ENCODE measurements around the gene OR11A1.
"Not testable (repeated sequence)": the region's sequence is repeated elsewhere in the genome, so short reads cannot be mapped to it uniquely, and the experiment has no call there.

OR11A1 gene

DNA sequence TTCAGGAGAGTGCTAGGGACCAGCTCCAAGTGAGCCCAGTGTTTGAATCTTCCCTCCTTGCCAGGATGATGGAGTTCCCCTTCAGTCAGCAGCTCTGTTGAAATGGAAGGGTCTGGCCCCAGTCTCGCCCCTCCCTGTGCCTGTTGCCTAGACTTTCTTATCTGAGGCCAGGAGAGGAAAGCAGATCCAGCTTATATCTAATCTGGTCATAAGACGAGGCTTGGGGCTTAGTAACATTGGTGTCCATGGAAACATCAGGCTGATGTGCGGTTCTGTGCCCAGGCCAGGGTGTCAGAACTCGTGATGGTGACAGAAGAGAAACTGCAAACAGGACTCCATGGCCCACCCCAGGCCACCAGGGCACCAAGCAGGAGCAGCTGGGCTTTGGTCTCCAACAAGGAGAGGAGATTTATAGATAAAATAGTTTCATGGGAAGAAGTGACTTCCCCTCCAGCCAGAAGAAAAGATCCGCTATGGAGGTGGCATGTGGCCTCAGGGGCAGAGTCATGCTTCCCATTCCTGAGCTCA, 21.1 kb upstream of the OR11A1 start:
- no peak for DNase-seq

DNA sequence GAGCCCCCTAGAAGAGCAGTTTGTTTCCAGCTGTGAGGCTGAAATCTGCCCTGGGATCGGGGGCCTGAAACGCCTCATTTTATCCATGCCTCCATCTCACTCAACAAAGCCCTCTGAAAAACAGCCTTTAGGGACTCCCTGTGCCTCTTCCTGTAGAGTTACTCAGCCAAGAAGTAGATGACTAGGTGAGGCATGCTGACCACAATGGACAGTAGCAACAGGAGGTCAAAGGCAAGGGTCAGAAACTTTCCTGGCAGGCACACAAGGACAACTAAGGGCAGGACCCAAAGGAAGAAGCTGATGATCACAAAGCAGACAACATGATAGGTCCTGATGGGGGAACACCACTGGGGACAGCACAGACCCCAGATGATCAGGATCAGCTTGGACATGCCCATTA, 18.1 kb upstream of the OR11A1 start:
- DNase-seq, result no peak

DNA sequence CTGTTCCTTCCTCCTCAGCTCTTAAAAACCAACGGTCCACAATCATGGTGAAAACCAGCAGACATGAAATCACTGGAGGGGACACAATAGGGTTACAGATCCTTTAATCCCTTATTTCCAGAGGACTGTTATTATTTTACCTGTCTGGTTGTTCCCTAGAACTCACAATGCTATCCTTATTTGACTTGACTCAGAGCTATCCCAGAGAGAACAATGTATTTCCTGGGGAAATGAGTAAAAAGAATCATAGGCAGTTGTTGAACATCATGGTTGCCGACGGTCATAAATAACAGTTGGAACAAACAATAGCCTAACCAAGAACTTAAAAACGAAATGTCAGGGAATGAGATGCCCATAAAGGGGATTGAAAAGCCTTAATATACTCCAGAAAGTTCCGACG, 9.4 kb upstream of the OR11A1 start:
- no peak for DNase-seq

DNA sequence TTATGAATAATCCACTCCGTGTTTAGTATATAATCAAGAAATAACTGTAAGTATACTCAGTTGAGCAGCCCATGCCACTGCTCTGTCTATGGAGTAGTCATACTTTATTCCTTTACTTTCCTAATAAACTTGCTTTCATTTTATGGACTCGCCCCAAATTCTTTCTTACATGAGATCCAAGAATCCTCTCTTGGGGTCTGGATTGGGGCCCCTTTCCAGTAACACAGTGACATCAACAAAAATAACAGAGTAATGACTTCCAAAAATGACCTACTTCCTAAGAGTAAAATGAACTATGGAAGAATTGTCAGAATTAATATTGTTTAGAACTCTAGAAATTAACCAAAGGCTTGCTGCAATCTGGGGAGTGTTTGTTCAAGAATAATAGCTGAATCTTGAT, 8.9 kb upstream of the OR11A1 start:
- DNase-seq, result no peak

DNA sequence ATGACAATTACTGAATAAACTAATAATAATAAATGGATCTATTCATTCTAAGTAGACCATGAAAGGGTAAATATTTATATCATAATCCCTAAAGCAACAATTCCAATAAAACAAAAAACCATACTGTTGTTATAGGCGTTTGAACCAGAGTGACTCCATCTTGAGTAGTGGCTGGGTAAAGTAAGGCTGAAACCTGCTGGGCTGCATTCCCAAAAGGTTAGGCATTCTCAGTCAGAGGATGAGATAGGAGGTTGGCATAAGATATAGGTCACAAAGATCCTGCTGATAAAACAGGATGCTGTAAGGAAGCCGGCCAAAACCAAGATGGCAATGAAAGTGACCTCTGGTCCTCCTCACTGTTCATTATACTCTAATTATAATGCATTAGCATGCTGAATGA, 8.4 kb upstream of the OR11A1 start:
- no peak for DNase-seq

DNA sequence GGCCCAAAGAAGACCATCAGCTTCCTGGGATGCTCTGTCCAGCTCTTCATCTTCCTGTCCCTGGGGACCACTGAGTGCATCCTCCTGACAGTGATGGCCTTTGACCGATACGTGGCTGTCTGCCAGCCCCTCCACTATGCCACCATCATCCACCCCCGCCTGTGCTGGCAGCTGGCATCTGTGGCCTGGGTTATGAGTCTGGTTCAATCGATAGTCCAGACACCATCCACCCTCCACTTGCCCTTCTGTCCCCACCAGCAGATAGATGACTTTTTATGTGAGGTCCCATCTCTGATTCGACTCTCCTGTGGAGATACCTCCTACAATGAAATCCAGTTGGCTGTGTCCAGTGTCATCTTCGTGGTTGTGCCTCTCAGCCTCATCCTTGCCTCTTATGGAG, 5.2 kb upstream of the OR11A1 start:
- DNase-seq, result no peak

DNA sequence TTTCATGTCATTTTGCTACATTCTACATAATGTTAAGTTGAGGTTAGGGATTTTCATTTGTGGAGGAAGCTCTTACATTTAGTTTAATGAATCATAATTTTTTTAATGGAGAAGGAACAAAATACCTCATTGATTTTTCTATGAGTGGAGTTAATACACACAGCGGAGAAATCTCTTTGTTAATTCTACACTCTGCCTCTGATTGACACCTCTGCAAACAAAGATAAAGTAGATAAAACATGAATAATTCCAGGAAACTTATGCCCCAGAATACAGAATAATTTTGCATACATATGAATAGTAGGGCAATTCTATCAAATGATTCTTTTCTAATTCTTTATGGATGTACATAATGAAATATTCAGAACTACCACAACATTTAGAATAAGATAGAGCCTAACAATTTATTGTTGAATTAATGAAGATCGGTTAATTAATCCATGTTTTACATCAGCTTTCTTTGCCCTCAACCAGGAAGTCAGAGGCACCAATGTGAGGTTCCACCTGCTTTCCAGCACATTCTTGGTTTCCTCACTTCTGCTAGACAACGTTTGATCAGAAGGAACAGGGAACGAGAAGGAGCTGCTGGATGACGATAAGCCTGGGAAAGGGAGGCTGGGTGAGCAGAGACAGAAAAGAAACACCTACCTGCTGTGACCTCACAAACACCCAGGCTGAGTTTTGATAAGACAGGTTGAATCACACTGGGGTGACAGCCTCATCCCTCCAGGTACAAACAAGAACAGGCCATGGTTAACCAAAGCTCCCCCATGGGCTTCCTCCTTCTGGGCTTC, 4.3 kb upstream of the OR11A1 start:
- DNase-seq, result no peak

DNA sequence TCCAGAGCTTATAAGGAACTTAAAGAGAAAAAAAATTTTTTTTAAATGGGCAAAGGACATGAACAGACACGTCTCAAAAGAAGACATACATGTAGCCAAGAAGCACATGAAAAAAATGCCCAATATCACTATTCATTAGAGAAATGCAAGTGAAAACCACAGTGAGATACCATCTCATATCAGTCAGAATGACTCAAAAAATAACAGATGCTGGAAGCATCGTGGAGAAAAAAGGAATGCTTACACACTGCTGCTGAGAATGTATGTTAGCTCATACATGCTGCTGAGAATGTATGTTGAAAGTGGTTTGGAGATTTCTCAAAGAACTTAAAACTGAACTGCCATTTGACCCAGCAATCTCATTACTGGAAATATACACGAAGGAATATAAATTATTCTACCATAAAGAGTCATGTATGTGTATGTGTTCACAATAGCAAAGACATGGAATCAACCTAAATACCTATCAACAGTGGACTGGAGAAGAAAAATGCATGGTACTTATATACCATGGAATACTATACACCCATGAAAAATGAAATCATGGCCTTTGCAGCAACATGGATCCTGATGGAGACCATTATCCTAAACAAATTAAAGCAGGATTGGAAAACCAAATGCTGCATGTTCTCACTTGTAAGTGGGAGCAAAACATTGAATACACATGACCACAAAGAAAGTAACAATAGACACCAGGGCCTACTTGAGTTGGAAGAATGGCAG, 5.2 kb downstream of the OR11A1 start:
- DNase-seq, result no peak

DNA sequence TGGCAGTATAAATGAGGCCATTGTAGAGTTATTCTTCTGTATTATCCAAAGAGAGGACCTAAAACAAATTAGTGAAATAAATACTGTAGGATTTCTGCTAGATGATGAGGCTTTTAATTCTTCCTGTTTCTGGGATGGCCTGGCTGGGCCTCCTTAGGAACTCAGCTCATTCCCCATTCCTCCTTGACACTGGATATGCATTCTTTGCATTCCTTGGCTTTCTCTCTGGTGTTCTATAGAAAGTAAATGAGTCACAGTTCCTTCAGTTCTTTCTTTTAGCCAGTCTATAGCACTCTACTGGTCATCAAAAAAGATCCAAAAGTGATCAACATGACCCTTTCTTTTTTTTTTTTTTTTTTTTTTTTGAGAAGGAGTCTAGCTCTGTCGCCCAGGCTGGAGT, 9.2 kb downstream of the OR11A1 start:
- peak in 1 of 2 experiments; percentile 20 for DNase-seq

DNA sequence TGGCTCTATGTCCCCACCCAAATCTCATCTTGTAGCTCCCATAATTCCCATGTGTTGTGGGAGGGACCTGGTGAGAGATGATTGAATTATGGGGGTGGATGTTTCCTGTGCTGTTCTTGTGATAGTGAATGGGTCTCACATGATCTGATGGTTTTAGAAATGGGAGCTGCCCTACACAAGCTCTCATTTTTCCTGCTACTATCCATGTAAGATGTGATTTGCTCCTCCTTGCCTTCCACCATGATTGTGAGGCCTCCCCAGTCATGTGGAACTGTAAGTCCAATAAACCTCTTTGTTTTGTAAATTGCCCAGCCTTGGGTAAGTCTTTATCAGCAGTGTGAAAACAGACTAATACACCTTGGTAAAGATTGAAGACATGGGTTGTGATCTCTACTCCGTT, 12.8 kb downstream of the OR11A1 start:
- DNase-seq, result not testable (repeated sequence)

DNA sequence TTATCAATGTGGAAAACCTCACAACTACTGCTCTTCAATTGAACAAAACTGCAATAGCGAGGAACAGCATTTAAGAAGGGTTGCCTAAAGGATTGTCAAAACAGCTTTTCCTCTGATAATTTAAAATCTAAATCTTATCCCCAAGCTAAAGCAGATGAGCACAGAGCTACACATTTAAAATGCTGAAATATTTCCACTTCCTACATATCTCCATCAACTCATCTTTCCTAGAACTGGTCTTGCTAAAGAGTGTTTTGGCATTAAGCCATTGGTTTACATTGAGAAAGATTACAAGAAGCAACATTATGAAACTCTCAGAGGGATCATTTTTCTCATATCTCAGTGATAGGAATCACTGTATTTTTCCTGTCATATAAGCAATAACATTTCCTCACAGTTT, 14.2 kb downstream of the OR11A1 start:
- no peak for DNase-seq

DNA sequence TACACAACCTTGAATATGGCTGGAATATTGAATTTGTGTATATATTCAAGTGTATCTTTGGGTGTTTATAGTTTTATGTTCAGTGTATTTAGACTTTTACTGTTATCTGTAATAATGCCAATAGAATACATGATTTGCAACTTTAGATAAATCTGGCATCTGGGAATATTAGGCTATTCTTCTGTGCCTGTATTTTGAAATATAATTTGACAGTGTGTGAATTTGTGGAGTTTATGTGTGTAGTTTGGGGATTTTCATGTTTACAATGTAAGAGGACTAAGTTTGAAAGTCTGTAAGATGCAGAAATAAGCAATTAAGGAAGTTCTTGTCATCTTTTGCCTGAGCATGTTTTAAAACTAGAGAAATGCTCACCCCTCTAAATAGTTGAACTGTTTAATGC, 17.9 kb downstream of the OR11A1 start, which contains the start of gene OR10C1:
Gene OR10C1 (plus strand): TSS at position 301 of the 400 bp plus-strand sequence. CDS start 710 bp downstream, outside the sequence.
- DNase-seq, result no peak

DNA sequence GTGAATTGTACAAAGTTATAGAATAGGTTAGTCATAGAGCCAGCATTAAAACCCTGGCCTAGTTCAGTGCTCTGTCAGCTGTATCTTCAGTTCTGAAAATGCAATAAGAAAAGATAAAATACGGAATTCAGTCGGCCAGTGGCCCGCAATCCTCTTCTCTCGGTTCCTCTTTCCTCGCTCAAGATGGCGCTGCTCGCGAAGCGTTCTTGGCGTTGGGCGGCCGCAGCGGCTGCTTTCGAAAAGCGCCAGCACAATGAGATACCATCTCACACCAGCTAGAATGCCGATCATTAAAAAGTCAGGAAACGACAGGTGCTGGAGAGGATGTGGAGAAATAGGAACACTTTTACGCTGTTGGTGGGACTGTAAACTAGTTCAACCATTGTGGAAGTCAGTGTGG, 20.1 kb downstream of the OR11A1 start:
- DNase-seq, result not testable (repeated sequence)

DNA sequence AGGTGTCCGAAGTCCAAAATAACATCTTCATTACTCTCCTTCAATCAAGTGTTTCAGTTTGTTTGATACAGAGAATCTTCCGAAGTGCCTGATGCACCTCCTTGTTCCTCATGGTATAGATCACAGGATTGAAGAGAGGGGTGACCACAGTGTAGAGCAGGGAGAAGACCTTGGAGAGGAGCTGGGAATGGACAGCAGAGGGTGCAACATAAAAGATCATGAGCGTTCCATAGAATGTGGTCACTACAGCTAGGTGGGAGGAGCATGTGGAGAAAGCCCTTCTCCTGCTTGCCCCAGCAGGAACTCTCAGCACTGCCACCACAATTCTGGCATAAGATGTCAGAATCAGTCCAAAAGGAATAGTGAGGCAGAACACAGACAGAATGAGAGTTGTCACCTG, 30.2 kb downstream of the OR11A1 start:
- peak in 1 of 2 experiments; percentile 19 for DNase-seq

DNA sequence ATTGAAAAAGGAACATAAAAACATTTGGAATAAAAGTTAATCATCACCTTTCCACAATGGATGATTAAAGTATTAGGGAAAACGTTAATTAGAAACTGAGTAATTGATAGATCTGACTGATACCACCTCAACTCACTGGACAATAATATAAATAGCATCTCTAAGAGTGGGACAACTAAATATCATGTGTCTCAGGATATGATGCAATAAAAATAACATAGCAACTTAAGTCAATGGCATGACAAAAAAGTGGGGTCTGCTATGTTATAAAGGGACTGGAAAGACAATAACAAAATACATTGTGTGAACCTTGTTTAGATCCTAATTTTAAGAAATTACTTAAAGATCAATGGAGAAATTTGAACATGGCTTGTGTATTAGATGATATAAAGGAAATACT, 31.8 kb downstream of the OR11A1 start:
- DNase-seq, result no peak

DNA sequence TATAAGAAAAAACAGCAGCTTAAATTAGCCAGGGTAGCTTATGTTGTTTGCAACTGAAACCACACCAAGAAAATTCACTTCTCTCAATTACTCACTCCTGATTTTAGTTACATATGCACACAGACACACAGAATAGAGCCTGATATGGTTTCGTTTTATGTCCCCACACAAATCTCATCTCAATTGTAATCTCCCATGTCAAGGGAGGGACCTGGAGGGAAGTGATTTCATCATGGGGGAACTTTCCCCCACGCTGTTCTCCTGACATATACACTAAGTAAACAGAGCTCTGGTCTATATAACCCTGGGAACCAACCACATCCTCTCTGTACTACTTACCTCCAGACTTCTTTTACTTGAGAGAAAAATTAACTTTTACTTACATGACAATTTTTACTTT, 32.3 kb downstream of the OR11A1 start:
- DNase-seq, result no peak

DNA sequence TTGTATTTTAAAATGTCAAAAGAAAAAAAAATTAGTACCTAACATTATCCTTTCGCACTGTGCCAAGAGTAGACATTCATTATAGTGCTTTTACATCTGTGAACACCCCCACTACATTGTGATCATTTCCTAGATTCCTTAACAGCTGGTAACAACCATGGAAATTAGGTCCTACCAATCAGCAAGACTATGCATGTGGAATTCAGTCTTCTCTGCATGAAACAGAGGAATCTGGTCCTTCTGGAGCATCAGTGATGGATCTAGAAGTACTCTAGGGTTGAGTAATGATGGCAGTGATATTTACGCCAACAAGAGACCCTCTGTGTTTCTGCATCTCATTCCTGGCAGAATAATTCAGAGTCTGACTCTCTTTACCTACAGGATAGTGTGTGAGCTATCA, 32.7 kb downstream of the OR11A1 start:
- DNase-seq, result no peak

DNA sequence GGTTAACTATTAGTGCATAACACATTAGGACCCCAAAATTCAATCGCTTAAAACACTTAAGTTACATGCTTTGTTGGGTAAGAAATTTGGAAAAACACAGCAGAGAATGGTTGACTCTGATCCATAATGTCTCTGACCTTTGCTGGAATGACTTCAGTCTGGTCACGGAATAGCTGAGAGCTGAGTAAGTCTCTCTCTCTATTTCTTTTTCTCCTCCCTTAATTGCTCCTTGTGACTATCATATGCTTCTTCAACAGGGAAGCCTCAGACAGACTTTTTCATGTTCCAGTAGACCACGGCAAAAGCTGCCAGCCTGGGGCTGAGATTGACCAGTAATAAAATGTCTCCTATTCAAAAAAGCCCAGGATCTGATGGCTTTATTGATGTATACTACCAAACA, 37.4 kb downstream of the OR11A1 start:
- no peak for DNase-seq

DNA sequence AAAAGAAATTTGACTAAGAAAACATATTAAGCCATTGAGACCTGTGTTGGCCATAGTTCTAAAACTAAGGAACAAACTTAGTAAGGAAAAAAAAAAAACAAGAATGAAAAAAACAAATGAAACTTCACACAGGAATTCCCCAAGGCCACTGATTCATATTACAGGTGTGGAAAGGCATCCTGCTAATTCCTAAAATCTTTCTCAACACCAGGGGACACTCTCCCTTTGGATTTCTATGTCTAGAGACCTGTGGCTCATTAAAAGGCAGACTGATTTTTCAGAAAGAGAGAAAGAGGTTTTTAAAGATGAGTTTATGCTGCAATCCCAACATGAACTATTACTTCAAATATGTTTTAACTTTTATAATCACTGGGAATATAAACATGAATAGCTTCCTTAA, 42.3 kb downstream of the OR11A1 start, which contains the start of gene OR12D1:
Gene OR12D1 (plus strand): TSS at position 341 of the 400 bp plus-strand sequence.
- peak in 1 of 2 experiments; percentile 14 for DNase-seq

DNA sequence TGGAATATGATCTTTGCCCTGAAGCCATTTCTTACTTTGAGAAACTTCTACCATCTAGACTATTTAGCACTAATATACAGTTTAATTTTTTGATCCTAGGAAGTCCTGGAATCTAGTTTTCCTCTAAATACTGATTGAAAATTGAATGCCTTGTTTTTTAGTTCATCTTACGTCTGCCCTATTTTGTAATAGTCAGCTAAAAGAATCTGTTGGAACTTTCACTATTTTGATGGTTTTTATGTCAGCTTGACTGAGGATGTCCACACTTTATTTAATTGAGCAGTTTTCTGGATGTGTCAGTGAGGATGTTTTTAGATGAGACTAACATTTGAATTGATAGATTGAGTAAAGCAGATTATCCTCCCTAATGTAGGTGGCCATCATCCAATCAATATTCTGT, 53.1 kb downstream of the OR11A1 start:
- DNase-seq, result no peak

DNA sequence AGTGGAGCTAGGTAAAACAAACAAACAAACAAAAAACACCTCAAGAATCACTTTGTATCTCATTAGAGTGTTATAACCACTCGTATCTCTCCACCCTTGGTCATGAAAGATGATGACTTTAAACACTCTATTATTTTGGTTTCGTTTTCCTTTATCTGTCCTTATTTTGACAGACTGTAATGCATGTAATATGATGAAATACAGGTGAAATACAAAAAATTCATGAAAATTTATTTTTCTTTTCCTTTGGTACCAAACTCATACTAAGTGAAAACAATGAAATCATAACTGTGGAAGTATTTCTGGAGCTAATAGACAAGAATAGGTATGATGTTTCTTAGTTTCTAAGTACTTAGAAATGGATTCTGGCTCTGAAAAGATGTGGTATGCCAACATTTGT, 57.3 kb downstream of the OR11A1 start:
- DNase-seq, result no peak

DNA sequence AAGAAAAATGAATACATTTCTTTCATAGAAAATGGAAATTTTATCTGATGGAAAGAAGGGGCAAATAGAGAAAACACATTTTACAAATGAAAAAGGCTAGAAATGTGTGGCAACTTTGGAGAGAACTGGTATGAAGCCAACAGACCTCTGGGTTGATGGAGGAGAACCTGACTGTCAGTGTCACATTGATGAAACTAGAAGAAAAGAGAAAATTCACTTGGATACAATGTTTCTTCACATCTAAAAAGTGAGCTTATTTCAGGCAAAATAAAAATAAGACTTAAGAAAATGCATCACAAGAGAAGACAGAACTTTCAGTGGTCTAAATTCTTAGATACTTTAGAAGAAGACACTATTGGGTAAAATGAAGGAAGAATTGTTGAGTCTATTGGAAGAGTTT, 61.5 kb downstream of the OR11A1 start, which contains the start of gene OR12D2:
Gene OR12D2 (plus strand): TSS at position 301 of the 400 bp plus-strand sequence. CDS start 1,069 bp downstream, outside the sequence.
- no peak for DNase-seq

DNA sequence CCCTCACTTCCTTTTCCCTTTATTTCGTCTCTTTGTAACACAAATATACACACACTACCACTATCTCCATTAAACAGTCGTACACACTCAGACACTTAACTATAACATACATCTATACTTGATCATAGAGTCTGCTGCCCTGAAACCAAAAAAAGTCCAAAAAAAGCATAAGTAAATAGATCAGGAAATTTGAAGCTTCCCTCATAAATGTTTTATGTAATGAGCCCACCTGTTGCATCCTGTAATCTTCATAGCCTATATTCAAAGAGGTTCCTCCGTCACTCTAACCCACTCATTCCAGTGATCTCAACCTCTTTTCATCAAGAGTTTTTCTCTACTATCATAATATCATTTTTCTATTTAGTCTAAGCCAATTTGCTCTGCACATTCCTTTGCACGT, 68.3 kb downstream of the OR11A1 start:
- no peak for DNase-seq

DNA sequence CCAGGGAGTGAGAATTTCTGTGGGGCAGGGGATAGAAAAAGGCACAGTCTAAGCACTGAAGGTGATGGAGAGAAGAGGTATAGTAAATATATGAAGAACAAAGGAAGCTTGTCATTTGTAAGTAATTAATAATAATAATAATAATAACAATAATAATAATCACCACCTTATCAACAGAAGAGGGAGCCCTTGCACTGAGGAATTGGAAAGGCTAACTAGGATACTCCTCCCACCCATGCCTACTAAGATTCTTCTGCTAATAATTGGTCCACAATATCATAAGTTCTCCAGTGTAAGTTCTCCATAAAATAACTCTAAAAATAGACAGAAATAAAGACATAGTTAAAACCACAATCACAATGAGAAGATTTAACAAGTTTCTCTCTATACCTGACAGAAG, 80.9 kb downstream of the OR11A1 start:
- peak in 1 of 2 experiments; percentile 18 for DNase-seq

Data from SW 1271 (cell line).